ENCODE results near the gene ZNF23.

ZNF23 gene

DNA sequence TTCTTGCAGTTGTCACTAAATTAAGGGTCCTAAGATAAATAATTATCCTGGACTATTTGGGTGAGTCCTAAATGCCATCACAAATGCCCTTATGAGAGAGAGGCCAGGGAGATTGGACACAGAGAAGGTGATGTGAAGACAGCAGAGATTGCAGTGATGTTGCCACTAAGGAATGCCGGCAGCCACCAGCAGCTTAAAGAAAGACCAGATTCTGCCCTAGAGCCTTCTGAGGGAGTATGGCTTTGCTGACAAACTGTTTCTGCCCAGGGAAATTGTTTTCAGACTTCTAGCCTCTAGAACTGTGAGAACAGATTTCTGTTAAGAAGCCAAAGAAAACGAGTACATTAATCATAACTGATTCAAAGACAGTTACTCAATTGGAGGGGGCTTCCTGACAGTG, 10.0 kb upstream of the ZNF23 start:
- in situ Hi-C loops (cut with MboI; ENCODE audit: low sequenced_read_pairs), result no loop called here

DNA sequence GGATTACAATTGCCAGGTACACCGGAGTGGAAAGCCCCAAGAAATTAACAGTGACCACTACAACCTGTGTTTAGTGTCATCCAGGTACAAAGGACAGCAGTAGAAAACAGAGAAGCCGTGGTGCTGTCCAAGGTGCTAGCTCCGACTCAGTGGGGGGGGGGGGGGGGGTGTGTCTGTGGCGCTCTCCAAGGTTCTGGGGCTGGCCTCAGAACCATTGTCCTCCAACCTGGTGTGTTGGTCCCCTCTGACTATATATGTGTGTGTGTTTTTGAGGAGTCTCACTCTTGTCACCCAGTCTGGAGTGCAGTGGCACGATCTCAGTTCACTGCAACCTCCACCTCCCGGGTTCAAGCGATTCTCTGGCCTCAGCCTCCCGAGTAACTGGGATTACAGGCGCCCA, 5.8 kb upstream of the ZNF23 start:
- in situ Hi-C loops (cut with MboI; ENCODE audit: low sequenced_read_pairs), result no loop called here

DNA sequence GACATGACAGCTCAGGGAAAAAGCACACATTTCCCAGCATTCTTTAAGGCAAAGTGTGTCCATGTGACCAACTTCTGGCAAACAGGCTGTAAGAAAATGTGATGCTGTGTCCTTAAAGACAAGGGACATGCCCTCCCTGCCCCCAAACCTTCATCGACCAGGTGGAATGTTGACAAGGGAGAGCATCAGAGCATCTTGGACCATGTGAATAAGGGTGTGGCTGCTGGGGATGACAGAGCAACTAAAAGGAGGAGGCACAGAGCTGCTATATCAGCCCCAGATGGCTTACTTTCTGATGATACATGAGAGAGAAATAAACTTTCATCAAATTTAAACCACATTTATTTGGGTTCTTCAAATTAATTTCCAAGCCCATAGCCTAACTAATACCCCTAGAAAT, 2.2 kb upstream of the ZNF23 start:
- in situ Hi-C loops (cut with MboI; ENCODE audit: low sequenced_read_pairs), result no loop called here

DNA sequence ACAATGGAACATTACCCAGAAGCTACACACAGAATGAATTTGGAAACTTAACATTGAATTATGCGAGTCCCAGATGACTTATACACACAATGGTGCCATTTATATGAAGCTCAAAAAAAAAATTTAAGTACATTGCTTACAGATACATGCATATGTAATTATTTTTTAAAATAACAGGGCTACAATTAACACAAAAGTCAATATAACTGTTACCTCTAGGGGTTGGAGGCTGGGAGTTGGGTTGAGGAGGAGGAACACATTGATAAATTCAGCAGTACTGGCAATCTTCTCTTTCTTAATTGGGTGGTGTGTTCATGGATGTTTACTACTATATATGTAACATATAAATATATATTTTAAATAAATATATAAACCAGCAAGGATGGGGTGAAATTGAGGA, 1.1 kb downstream of the ZNF23 start:
- in situ Hi-C loops (cut with MboI; ENCODE audit: low sequenced_read_pairs), result no loop called here

DNA sequence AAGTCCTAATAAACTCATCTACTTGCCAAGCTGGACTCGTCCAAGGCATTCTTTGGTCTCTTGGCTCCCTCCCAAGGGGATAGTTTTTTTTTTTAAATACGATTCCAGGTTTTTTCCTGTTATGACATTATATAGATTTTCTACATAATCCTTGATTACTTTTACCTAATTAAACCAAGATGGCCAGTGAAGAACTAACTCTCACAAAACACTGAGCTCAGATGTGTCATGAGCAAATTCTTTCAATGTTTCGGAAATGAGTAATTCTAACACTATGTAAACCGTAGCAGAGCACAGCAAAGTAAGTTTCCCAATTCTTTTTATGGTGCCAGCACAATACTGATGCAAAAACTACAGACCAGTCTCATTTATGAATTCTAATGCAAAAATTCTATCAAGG, 1.8 kb downstream of the ZNF23 start:
- in situ Hi-C loops (cut with MboI; ENCODE audit: low sequenced_read_pairs), result no loop called here

DNA sequence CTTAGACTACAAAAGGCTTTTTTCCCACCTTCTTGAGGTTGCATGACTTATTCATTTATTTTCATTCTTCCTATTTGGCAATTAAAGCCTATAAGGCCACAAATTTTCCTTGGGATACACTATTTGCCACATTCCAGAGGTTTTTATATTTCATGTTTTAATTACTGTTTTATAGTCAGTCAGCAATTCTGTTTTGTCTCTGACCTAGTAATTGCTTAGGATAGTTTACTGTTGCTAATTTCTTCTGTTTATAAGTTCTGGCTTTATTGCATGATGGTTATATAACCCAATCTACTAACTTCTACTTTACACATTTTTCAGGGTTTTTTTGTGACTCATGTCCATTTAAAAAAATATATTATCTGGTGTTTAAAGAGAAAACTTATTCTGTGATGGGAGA, 2.5 kb downstream of the ZNF23 start:
- in situ Hi-C loops (cut with MboI; ENCODE audit: low sequenced_read_pairs), result no loop called here

DNA sequence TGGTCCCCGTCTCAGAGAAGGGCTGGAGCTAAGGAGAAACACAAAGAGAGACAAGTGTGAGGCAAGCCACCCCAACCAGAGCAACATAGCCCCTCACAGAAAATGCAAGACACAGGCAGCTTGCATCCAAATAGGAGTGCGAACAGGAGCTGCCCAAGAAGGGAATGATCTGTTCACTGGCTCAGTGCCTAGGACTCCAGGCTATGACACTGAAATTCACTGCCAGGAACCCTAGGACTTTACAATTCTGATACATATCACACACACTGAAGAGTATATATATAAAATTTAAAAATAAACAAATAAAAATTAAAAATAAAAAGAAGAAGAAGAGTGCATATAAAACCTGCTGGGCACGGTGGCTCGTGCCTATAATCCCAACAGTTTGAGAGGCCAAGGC, 5.2 kb downstream of the ZNF23 start:
- in situ Hi-C loops (cut with MboI; ENCODE audit: low sequenced_read_pairs), result no loop called here

DNA sequence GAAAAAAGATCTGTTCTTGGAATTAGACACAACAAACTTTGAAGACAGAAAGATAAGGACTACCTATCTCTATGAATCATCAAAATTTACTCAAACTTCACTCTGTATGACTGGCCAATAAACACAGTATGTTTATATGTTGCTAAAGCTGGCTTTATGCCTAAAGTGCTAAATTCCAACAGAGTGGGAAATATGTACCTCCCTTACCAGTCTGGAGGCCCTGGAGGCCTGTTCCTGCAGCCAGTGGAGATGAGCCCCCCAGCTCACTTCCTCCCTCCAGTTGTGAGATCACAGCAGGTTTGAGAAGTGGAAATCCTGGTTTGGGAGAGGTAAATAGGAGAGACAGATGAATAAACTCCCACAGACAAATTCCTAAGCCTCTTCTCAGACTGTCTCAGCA, 9.0 kb downstream of the ZNF23 start:
- in situ Hi-C loops (cut with MboI; ENCODE audit: low sequenced_read_pairs), result no loop called here

DNA sequence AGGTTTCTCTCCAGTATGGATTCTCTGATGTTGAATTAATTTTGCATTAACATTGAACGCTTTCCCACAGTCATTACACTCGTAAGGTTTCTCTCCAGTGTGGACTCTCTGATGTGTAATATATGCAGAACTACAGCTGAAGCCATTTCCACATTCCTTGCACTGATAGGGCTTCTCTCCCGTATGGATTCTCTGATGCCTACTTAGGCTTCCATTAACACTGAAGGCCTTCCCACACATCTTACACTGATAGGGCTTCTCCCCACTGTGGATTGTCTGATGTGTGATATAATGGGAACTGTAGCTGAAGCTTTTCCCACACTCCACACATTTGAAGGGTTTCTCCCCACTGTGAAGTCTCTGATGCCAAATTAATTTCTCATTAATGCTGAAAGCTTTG, 13.0 kb downstream of the ZNF23 start:
- in situ Hi-C loops (cut with MboI; ENCODE audit: low sequenced_read_pairs), result no loop called here

DNA sequence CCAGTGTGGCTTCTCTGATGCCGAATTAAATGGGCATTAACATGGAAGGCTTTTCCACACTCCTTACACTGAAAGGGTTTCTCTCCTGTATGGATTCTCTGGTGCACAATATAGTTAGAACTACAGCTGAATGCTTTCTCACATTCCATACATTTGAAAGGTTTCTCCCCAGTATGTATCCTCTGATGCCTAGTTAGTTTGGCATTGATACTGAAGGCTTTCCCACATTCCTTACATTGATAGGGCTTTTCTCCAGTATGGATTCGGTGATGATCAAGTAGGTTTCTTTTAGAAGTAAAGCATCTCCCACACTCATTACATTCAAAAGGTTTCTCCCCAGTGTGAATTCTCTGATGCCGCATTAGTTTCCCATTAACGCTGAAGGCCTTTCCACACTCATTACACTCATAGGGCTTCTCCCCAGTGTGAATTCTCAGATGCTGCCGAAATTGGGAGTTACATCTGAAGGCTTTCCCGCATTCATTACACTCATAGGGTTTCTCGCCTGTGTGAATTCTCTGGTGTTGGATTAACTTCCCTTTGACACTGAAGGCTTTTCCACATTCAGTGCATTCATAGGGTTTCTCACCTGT, 13.7 kb downstream of the ZNF23 start:
- in situ Hi-C loops (cut with MboI; ENCODE audit: low sequenced_read_pairs), result no loop called here

DNA sequence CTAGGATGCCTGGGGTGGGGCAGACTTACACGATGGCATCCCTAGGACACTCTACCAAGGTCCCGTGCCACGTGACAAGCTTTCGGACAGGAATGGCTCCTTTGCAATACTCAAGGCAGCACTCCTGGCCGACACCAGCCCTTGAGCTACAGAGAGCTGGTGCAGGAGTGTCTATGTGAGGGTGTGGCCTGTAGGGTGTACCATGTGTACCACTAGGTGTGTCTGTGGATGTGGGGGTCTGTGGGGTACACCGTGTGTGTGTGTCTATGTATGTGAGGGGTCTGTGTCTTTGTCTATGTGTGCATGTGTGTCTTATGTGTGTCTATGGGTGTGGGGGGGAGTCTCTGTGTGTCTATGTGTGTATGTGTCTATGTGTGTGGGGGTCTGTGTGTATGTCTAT, 18.3 kb downstream of the ZNF23 start:
- in situ Hi-C loops (cut with MboI; ENCODE audit: low sequenced_read_pairs), result no loop called here

DNA sequence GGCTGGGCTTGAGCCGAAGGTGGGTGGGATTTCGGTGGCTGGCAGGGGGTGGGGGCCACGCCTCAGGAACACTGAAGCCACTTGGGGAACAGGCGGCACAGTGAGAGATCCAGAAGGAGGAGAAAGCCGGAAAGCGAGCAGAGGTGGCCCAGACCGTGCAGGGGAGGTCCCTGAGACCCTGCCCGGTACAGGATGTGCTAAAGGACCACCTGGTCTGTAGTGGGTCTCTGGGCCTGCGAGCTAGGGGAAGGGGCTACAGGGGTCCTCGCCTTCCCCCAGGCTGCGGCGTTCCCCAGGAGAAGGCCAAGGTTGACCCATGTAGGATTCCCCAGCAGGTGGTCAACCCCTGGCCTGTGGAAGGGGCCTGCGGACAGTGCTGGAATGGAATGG, 20.0 kb downstream of the ZNF23 start, which contains the start of gene TLE7:
Gene TLE7, minus strand, starts transcription at position 4 of the 390 bp plus-strand sequence. CDS start 8,730 bp downstream, outside the sequence.
- in situ Hi-C loops (cut with MboI; ENCODE audit: low sequenced_read_pairs), result no loop called here

DNA sequence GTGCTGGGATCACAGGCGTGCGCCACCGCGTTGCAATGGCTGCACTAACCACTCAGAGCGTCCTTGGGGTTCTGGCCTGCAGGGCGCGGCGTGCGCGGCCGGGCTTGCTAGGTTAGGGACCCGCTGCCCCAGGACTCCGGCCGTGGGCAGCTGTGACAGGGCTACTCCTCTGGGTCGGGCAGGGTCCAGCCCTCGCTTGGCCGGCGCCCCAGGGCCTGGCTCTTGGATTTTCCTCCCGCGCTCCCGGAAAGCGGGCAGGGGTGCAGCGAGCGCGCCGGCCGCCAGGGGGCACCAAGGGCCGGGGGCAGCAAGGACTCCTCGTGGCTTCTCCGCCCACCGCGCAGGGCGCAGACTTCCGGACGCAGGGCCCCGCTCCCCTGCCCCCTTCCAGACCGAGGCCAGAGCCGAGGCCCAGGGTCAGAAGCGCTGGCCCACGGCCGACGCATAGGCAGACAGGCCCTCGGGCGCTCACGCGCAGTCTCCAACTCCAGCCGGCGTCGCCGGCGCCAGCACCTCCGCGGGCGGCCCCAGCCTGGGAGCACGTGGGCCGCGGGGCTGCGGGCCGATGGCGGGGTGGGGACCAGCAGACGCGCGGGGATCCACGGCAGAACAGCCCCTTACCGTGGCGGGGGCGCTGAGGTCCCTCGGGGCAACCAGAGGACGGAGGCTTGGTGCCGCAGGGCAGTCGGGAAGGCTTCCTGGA, 20.5 kb downstream of the ZNF23 start:
- in situ Hi-C loops (cut with MboI; ENCODE audit: low sequenced_read_pairs), result no loop called here

DNA sequence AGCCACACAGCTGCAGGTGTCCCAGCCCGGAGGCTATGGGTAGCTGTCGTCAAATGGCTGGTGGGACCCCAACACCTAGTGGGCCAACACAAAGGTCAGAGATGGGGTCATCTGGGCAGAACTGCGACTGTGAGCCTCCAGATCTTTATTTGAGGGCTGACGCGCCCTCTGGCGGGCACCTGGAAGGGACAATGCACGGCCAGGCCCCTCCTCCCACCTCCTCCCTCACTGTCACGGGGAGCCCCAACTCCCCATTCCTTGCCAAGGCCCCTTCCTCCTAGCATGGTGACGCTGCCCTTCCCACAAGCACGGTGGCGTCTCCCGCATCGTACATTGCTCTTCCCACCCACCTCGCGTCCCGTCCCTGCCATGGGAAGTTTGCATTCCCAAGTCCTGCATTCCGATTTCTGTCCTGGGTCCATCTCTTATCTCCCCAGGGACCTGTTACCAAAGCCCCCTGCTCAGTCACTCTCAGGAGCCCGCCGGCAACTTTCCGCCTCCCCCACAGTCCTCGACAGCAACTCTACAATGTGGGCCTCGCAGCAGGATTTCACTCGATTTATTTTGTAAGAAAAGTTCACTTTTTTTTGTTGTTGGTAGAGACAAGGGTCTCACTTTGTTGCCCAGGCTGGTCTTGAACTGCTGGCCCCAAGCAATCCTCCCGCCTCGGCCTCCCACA, 21.2 kb downstream of the ZNF23 start:
- in situ Hi-C loops (cut with MboI; ENCODE audit: low sequenced_read_pairs), result no loop called here

DNA sequence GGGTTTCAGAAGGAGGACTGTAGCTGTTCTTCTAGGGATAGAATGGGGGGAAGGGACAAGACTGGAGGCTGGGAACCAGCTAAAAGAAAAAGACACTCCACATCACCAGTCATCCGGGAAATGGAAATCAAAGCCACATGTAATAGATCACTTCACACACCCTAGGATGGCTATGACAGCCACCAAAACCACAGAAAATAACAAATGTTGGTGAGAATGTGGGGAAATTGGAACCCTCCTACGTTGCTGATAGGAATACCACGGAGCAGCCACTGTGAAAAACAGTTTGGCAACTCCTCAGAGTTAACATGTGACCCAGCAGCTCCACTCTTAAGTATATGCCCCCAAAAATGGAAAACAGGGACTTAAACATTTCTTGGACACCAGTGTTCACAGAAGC, 22.5 kb downstream of the ZNF23 start:
- in situ Hi-C loops (cut with MboI; ENCODE audit: low sequenced_read_pairs), result no loop called here

DNA sequence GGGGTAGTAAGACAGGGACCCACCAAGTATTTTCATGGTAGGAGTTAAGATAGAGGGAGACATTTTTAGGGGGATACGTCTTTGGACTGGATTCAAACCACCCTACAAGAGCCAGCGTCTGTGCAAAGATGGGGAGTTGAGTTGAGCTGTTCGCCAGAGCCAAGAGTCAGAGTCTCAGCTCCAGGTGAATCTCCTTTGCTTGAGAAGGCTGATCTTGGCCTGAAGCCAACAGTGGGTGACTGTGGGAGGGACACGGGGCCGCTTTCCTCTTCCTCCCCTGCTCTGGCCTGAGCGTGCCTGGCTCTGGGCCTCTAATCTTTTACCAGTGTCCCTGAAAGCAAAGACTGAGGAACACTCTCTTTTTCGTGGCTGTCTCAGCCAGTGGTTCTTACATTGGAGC, 25.6 kb downstream of the ZNF23 start:
- in situ Hi-C loops (cut with MboI; ENCODE audit: low sequenced_read_pairs), result no loop called here

DNA sequence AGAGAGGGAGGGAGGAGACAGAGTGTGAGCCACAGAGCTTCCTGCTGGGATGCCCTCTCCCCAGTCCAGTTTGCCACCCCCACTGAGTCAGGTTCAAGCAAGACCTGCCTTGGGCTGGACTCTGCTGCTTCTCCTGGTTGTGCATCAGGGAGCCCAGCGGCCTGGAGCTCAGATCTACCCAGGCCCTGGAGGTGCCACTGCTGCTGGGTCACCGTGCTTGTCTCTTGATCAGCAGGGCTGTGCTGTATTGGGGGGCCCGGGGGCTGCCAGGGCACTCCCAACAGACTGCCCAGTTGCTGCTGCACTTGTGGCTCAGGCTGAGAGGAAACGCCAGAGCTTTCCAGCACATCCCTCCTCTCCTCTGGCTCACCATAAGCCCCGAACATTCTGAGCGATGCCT, 29.1 kb downstream of the ZNF23 start:
- in situ Hi-C loops (cut with MboI; ENCODE audit: low sequenced_read_pairs), result no loop called here

DNA sequence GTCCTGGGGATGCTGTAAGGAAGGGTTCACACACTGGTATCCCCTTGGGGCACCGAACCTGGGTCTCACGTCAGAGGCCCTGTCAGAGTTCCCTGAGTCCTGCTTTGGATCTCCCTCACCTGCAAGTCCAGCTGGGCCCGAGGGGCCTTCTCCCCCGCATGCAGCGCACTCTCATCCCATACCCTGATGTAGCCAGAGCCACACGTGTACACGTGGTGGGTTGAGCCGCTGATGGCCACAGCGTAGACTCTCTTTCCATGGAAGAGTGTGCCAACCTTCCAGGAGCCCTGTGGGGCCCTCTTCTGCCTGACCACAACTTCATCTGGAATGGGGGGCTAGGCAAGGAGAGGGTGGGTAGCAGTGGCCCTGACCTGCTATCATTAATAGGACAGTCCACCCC, 30.1 kb downstream of the ZNF23 start:
- in situ Hi-C loops (cut with MboI; ENCODE audit: low sequenced_read_pairs), result no loop called here

DNA sequence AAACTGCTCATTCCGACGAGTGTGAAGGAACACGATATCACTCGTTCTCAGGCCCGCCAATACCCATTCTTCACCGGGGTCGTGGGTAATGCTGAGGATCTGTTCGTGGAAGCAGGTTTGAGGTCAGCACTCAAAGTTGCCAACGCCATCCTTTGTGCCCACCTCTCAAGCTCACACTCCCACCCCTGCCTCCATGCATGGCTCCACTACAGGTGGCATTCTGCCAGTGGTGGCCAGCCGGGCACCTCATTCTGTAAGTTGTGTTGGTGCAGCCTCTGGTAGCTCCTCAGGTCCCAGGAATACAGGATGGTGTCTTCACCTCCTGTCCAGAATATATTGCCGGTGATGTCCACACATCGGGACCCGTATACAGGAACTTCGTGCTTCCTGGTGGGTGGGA, 30.9 kb downstream of the ZNF23 start:
- in situ Hi-C loops (cut with MboI; ENCODE audit: low sequenced_read_pairs), result no loop called here

DNA sequence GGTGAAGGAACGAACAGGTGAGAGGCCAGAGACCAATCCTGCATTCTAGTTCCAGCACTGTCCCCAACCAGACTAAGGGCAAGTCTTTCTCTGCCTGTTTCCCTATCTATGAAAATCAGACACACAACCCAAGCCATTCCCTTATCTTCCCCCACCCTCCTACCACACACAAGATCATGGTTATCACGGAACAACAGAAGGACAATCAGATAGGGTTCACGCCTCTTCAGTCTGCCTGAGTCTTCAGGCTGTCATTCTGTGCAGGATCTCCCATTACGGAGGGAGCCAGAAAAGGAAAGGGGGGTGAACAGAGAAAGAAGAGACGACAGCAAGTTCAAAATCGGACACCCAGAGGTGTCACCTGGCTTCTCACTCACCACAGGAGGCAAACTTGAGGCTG, 31.3 kb downstream of the ZNF23 start:
- in situ Hi-C loops (cut with MboI; ENCODE audit: low sequenced_read_pairs), result no loop called here

DNA sequence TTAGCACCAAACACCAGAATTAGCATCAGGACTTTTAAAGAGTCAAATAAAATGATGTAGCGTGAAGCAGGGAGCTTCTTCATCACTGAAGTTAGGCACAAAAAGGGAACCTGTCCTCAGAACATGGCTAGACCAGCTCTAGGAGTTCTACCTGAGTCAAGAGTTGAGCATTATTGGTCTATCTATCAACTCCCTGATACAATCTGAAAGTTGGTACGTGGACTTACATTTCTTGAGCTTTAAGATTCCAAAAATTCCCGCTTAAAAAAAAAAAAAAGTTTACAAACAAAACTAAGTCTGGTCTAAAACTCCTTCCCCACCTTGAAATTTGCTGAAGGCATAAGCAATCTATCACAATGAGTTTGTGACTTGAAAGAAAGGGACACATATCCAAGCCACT, 32.5 kb downstream of the ZNF23 start:
- in situ Hi-C loops (cut with MboI; ENCODE audit: low sequenced_read_pairs), result no loop called here

DNA sequence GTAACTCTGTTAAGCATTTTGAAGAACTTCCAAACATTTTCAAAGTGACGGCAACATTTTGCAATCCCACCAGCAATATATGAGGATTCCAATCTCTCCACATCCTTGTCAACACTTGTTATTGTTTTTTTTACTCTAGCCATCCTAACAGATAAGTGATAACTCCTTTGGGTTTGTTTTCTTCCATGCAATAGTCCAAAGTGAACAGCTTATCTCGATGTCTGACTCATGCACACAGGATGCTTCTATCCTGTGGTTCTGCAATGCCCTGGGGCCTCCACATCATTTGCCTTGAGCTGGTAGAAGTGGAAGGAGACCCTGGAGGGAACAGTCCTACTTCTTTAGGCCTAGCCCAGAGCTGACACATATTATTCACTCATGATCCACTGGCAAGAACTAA, 33.2 kb downstream of the ZNF23 start:
- in situ Hi-C loops (cut with MboI; ENCODE audit: low sequenced_read_pairs), result no loop called here
